Left ventricle myocardium inferior (tissue), 1 donor: ENCODE measurements around the gene SHISAL1. TPM values are rescaled to one million over a fixed set of nuclear protein-coding genes. Genes with fewer than 3 reads are reported as not detected.

Source experiments
- DNase-seq: peaks from one replicate; pipeline ENCODE4 v3.0.0-alpha.2; 2020
- H3K27ac ChIP-seq: fragments of 200-600 bp; replicated peaks from 2 replicates; pipeline ENCODE4 v1.8.0; 2021
- H3K27me3 ChIP-seq: fragments of 200-600 bp; 2 replicates; pipeline ENCODE4 v1.8.0; 2021; ENCODE audit warnings: low read depth
- H3K36me3 ChIP-seq: fragments of 200-600 bp; 2 replicates; pipeline ENCODE4 v1.8.0; 2021
- H3K4me1 ChIP-seq: fragments of 200-600 bp; 2 replicates; pipeline ENCODE4 v1.8.0; 2021
- H3K4me3 ChIP-seq: fragments of 200-600 bp; 2 replicates; pipeline ENCODE4 v1.8.0; 2021; ENCODE audit warnings: mild to moderate bottlenecking, moderate library complexity
- H3K9me3 ChIP-seq: fragments of 200-600 bp; replicated peaks from 2 replicates; pipeline ENCODE4 v1.8.0; 2021
- intact Hi-C: fragments of 100-400 bp; cut with micrococcal nuclease; formaldehyde crosslinking; loops from one replicate; pipeline ENCODE4 v1.11.0; 2022
- total RNA-seq: library from RNA; stranded (reverse); fragmentation: NEBNext Ultra II Directional; extraction: Animal tissue kit (Norgen Biotek cat#: 25700); gene quantifications from one replicate; pipeline ENCODE4 v1.2.1, GENCODE V29; 2021
- TF ChIP-seq, protein P1 (sequence below): fragments of 200-600 bp; IDR thresholded peaks from 2 replicates; pipeline ENCODE4 v1.8.0; 2021; ENCODE audit warnings: antibody characterized with exemption, mild to moderate bottlenecking, borderline replicate concordance
- donor health status: DM: no; HTN: yes; CAD: no; lungs with severe emphysema.

SHISAL1 gene
- total RNA-seq, 1 donor from 2014 or later, result 1.3 TPM

DNA sequence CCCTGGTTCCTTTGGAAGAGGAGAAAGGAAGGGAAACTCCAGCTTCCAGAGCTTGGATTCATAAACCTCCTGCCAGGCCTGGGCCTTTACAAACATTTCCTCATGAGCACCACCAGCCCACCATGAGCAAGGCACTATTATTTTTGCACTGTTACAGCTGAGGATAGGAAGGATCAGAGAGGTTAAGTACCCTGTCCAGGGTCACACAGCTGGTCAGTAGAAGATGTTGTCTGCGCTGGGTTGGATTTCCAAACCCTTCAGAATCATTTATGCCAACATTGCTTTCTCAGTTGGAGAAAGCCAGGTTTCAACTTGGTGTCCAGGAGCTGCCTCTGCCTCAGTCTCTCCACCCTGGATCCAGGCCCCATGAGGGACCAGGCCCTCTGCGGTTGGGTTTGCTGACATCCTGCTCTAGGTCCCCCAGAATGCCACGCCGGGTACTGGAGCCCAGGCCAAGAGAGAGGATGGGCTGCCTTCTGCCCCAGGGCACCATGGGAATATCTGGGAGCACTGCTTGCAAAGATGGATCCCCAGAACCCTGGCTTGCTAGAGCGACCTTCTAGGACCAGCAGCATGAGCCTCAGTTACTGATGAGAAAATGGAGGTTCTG lies 29.7 kb upstream of the SHISAL1 start:
- no peak overlapping the region for H3K4me3 ChIP-seq
- no peaks in the 10 kb centered on the region for H3K36me3 ChIP-seq
- intact Hi-C loops, result no loop called here
- TF ChIP-seq, protein P1, sequence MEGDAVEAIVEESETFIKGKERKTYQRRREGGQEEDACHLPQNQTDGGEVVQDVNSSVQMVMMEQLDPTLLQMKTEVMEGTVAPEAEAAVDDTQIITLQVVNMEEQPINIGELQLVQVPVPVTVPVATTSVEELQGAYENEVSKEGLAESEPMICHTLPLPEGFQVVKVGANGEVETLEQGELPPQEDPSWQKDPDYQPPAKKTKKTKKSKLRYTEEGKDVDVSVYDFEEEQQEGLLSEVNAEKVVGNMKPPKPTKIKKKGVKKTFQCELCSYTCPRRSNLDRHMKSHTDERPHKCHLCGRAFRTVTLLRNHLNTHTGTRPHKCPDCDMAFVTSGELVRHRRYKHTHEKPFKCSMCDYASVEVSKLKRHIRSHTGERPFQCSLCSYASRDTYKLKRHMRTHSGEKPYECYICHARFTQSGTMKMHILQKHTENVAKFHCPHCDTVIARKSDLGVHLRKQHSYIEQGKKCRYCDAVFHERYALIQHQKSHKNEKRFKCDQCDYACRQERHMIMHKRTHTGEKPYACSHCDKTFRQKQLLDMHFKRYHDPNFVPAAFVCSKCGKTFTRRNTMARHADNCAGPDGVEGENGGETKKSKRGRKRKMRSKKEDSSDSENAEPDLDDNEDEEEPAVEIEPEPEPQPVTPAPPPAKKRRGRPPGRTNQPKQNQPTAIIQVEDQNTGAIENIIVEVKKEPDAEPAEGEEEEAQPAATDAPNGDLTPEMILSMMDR, result no peak
- H3K27me3 ChIP-seq, result no peaks in the 10 kb centered on the region
- peaks cover 21% of the 10 kb centered on the region for H3K4me1 ChIP-seq
- DNase-seq, result no peak
- peak overlapping the region; percentile 23 for H3K27ac ChIP-seq
- H3K9me3 ChIP-seq, result no peaks in the 10 kb centered on the region

DNA sequence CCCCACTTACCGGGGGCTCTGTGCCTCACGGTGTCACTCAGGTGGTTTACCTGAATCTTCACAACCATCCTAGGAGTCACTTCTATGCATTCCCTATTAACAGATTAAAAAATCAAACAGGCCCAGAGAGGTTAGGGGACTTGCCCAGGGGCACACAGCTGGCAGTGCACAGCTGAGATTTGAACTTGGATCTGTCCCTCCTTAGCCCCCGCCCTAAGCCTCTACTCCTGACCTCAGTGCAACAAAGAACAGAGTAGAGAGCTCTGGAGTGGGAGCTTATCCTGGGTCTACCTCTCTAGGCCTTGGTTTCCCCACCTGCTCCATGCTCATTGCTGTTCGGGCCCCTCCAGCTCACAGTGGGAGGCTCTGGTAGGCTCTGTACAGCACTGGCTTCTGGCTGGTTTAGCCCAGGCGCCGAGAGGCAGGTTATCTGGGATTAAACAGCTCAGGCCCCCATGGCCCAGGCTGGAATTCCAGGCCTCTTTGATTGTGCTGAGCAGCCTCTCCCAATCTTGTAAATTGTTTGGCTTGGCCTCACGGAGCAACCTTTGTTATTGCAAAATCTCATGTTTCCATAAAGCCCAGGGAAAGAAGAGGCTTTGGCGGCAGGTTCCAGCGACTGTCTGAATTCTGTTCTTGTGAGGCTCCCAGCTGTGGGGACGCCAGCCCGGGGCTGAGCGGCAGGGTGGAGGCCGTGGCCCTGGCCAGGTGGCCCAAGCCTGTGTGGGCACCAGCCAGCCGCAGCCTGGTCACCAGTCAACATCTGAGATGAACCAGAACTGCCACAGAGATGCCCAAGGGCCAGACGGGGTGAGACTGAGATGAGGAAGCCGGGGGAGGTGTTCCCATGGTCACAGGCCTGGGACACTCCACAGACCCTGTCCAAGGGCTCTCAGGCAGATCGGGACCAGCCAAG lies 28.9 kb upstream of the SHISAL1 start:
- intact Hi-C loops, result no loop called here
- Histone ChIP-seq H3K36me3 (no peaks in the 10 kb centered on the region), H3K27me3 (no peaks in the 10 kb centered on the region), H3K9me3 (no peaks in the 10 kb centered on the region), H3K4me1 (peaks cover 18% of the 10 kb centered on the region), H3K4me3 (no peak overlapping the region), H3K27ac (peak overlapping the region; percentile 23)
- no peak for DNase-seq
- TF ChIP-seq, protein P1, result no peak

DNA sequence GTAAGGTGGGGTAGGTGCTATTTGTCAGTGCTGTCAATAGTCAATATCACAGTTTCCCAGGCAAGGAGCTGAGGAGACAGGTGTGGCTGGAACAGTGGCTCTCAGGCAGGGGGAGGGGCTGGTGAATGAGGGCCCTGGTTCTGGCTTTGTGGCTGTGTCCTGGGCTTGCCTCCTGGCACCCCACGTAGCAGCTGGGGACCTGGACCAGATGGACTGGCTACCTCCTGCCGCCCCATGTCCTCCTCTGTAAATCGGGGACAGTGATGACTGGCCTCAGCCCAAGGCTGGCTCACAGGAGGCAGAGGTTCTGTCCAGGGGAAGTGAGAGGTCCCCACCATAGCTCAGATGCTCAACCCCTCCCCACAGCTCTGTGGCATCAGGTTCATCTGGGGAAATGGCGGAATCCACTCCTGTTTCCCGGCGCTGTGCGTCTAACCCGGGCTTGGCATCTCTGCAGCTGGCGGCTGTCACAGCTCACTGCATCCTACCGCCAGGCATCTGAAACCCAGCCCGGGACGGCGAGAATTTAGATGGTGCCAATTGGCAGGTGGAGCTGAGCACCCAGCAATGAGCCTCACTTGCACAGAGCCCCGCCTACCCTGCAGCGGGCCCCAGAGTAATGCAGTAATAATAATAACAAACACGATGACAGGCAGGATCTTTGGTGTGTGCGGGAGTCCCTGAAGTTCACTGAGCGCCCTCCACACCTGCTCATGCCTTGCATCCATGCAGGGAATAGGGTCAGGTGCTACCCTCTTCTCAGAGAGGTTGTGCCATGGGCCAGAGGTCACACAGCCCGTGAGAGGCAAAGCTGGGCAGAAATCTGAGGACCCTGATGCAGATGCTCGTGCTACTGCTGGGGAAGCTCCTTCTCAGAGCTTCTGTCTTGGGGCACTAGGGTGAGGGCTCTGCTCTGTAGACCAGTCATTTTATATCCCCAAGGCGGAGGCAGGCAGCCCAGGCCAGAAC lies 27.8 kb upstream of the SHISAL1 start:
- no peak overlapping the region for H3K27ac ChIP-seq

DNA sequence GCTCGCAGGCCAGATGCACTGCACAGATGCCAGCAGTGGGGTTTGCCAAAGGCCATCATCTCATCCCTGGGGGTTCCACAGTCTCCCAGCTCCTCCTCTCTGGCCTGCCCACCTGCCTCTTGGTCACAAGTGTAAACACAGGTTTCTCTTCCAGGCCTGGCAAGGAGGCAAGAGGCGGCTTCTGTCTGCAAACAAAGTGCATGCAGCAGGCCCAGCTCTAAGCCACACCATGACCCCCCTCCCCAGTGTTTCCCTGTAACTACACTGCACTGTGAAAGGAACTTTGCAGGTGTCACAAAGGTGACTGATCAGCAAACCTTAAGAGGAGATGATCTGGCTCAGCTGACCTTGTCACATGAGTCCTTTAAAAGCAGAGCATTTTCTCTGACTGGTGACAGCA lies 26.2 kb upstream of the SHISAL1 start:
- no peak for DNase-seq
- intact Hi-C loops, result no loop called here

More for the DNA sequence above, 27.8 kb upstream of the SHISAL1 start:
- peaks cover 2% of the 10 kb centered on the region for H3K27me3 ChIP-seq
- peaks cover 18% of the 10 kb centered on the region for H3K4me1 ChIP-seq
- no peaks in the 10 kb centered on the region for H3K36me3 ChIP-seq
- intact Hi-C loops, result no loop called here
- no peak overlapping the region for H3K4me3 ChIP-seq
- TF ChIP-seq, protein P1, result no peak
- no peaks in the 10 kb centered on the region for H3K9me3 ChIP-seq
- no peak for DNase-seq

More for the DNA sequence above, 26.2 kb upstream of the SHISAL1 start:
- Histone ChIP-seq H3K4me3 (no peak overlapping the region), H3K27me3 (peaks cover 9% of the 10 kb centered on the region), H3K9me3 (no peaks in the 10 kb centered on the region), H3K27ac (no peak overlapping the region), H3K36me3 (no peaks in the 10 kb centered on the region), H3K4me1 (peaks cover 18% of the 10 kb centered on the region)
- TF ChIP-seq, protein P1, result no peak
